ENCODE results near the gene MACF1. TPM values are rescaled to one million over a fixed set of nuclear protein-coding genes. Genes with fewer than 3 reads are reported as not detected.

The MACF1 gene
- total and polyA plus RNA-seq, 2 experiments from 2014 or later = 80.4 to 261 TPM

DNA sequence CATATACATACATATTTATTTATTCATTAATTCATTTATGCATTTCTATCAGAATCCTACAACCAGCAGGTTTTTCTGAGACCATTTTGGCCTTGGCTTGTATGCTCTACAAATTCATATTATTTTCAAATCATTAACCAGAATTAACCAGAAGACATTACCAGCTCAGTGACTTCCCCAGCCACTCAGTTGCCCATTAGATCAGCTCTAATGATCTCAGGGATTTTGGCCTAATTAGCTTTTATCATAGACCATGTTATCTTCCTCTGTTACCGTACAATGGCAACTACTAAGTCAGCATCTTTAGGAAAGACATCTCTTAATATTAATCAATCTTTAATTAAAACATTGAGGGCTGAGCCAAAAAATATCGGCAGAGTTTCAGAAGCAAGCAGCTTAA, 196.6 kb downstream of the MACF1 start:
- Histone ChIP-seq H3K27me3 (no peaks in the 10 kb centered on the region), H3K4me3 (no peak overlapping the region)

GRCh38 chr1:39404876-39405275, 200.4 kb downstream of the MACF1 start:
- DNase-seq (ENCODE audit: low read depth in 1 of 2, low spot score in 1 of 2) = no peak
- H3K27ac ChIP-seq = no peak overlapping the region
- peaks cover 9% of the 10 kb centered on the region for H3K4me1 ChIP-seq (ENCODE audit: low read depth)
- H3K27me3 ChIP-seq = no peaks in the 10 kb centered on the region
- no peaks in the 10 kb centered on the region for H3K9me3 ChIP-seq (ENCODE audit: low read depth)
- TF ChIP-seq, protein P1, sequence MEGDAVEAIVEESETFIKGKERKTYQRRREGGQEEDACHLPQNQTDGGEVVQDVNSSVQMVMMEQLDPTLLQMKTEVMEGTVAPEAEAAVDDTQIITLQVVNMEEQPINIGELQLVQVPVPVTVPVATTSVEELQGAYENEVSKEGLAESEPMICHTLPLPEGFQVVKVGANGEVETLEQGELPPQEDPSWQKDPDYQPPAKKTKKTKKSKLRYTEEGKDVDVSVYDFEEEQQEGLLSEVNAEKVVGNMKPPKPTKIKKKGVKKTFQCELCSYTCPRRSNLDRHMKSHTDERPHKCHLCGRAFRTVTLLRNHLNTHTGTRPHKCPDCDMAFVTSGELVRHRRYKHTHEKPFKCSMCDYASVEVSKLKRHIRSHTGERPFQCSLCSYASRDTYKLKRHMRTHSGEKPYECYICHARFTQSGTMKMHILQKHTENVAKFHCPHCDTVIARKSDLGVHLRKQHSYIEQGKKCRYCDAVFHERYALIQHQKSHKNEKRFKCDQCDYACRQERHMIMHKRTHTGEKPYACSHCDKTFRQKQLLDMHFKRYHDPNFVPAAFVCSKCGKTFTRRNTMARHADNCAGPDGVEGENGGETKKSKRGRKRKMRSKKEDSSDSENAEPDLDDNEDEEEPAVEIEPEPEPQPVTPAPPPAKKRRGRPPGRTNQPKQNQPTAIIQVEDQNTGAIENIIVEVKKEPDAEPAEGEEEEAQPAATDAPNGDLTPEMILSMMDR (IDR thresholded peaks at IDR 0.05; ENCODE audit: low read depth, low read length) = no peak
- no peaks in the 10 kb centered on the region for H3K36me3 ChIP-seq
- no peak overlapping the region for H3K4me3 ChIP-seq

More for the DNA sequence above, 196.6 kb downstream of the MACF1 start:
- no peak for DNase-seq (ENCODE audit: low read depth in 1 of 2, low spot score in 1 of 2)
- TF ChIP-seq, protein P1 (IDR thresholded peaks at IDR 0.05; ENCODE audit: low read depth, low read length) = no peak
- Histone ChIP-seq H3K36me3 (no peaks in the 10 kb centered on the region), H3K9me3 (ENCODE audit: low read depth) (no peaks in the 10 kb centered on the region), H3K27ac (no peak overlapping the region), H3K4me1 (ENCODE audit: low read depth) (peaks cover 19% of the 10 kb centered on the region)

DNA sequence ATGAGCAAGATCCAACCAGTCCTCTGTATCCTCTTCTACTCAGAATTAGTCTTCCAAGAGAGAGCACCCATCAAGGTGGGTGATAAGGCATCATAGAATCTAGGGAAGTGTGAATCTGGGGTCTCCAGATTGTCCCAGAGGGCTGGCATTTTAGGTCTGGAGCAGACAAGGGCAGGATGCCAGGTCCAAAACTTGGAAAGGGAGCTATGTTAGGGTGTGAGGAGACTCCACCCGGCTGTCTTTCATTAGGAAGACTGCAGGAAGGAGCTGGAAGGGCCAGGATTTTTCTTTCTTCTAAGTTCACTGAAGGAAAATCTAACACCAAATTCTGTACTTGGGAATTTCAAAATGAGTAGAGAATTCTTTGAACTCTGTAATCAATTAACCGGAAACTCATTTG, 200.9 kb downstream of the MACF1 start:
- DNase-seq (ENCODE audit: low read depth in 1 of 2, low spot score in 1 of 2) = peak in 1 of 2 donors; percentile 24
- Histone ChIP-seq H3K9me3 (ENCODE audit: low read depth) (no peaks in the 10 kb centered on the region), H3K36me3 (no peaks in the 10 kb centered on the region), H3K27ac (no peak overlapping the region), H3K4me3 (no peak overlapping the region), H3K4me1 (ENCODE audit: low read depth) (peaks cover 14% of the 10 kb centered on the region), H3K27me3 (no peaks in the 10 kb centered on the region)
- TF ChIP-seq, protein P1 (IDR thresholded peaks at IDR 0.05; ENCODE audit: low read depth, low read length) = no peak

GRCh38 chr1:39406533-39407450, 202.3 kb downstream of the MACF1 start:
- peak in 1 of 2 donors; percentile 81 for DNase-seq (ENCODE audit: low read depth in 1 of 2, low spot score in 1 of 2)
- Histone ChIP-seq H3K27ac (peak overlapping the region; percentile 91), H3K4me1 (ENCODE audit: low read depth) (peaks cover 20% of the 10 kb centered on the region), H3K4me3 (no peak overlapping the region), H3K9me3 (ENCODE audit: low read depth) (no peaks in the 10 kb centered on the region), H3K36me3 (no peaks in the 10 kb centered on the region), H3K27me3 (no peaks in the 10 kb centered on the region)
- TF ChIP-seq, protein P1 (IDR thresholded peaks at IDR 0.05; ENCODE audit: low read depth, low read length) = no peak

- H3K36me3 ChIP-seq = no peaks in the 10 kb centered on the region
- TF ChIP-seq, protein P1 (IDR thresholded peaks at IDR 0.05; ENCODE audit: low read depth, low read length) = no peak
- DNase-seq (ENCODE audit: low read depth in 1 of 2, low spot score in 1 of 2) = no peak
- H3K4me1 ChIP-seq (ENCODE audit: low read depth) = peaks cover 21% of the 10 kb centered on the region
- peak overlapping the region; percentile 91 for H3K27ac ChIP-seq
- no peaks in the 10 kb centered on the region for H3K27me3 ChIP-seq
- H3K9me3 ChIP-seq (ENCODE audit: low read depth) = no peaks in the 10 kb centered on the region
- H3K4me3 ChIP-seq = no peak overlapping the region
Measured at GRCh38 chr1:39407510-39407895, 203.0 kb downstream of the MACF1 start.

All from cardiac muscle cell (in vitro differentiated cells and primary cell).